ENCODE results near the gene C12orf57.

DNA sequence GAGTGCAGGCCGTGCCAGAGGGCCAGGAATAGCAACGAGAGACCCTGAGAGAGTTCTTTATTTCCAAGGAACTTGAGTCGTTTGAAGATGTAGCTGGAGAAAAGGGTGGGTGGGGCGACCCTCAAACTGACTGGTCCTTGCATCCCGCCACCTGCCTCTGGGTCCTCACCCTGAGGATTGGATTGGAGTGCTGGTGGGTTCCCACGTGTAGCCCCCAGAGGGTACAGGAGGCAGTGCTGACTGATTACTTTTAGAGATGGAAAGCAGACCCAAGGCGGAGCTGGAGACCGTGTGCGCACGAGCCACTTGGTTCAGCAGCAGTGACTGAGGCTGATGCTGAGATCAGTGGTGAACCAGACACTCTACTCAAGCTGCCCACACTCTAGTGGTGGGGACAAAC is 33.8 kb downstream of the C12orf57 start:
- TF ChIP-seq, protein P1, sequence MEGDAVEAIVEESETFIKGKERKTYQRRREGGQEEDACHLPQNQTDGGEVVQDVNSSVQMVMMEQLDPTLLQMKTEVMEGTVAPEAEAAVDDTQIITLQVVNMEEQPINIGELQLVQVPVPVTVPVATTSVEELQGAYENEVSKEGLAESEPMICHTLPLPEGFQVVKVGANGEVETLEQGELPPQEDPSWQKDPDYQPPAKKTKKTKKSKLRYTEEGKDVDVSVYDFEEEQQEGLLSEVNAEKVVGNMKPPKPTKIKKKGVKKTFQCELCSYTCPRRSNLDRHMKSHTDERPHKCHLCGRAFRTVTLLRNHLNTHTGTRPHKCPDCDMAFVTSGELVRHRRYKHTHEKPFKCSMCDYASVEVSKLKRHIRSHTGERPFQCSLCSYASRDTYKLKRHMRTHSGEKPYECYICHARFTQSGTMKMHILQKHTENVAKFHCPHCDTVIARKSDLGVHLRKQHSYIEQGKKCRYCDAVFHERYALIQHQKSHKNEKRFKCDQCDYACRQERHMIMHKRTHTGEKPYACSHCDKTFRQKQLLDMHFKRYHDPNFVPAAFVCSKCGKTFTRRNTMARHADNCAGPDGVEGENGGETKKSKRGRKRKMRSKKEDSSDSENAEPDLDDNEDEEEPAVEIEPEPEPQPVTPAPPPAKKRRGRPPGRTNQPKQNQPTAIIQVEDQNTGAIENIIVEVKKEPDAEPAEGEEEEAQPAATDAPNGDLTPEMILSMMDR (conservative IDR thresholded peaks at IDR 0.05 in 1 of 2, IDR thresholded peaks at IDR 0.05 in 1 of 2; ENCODE audit: extremely low read depth in 1 of 2, insufficient read depth in 1 of 2, low read depth in 1 of 2, low read length in 2 of 2), result no peak
- TF ChIP-seq EZH2 (IDR thresholded peaks at IDR 0.05; ENCODE audit: borderline replicate concordance, low read length), result no peak

All from mammary epithelial cell (primary cell).